Trophoblast cell (in vitro differentiated cells and primary cell): ENCODE measurements around the gene KCNH4. TPM values are rescaled to one million over a fixed set of nuclear protein-coding genes. Genes with fewer than 3 reads are reported as not detected.

ENCODE experiments used
- DNase-seq, 2 donors: peaks; one replicate each; pipeline ENCODE4 v3.0.0-alpha.2; 2016
- H2AFZ ChIP-seq: 2 replicates; pipeline ENCODE4 v1.6.1; 2013; ENCODE audit warnings: low read length, moderate library complexity, mild to moderate bottlenecking; ENCODE audit not compliant: insufficient read depth, poor library complexity
- H2AK5ac ChIP-seq: 2 replicates; pipeline ENCODE4 v1.6.1; 2013; ENCODE audit warnings: mild to moderate bottlenecking, low read length
- H2BK120ac ChIP-seq: 2 replicates; pipeline ENCODE4 v1.6.1; 2013; ENCODE audit warnings: low read length, mild to moderate bottlenecking, moderate library complexity; ENCODE audit not compliant: insufficient read depth, poor library complexity
- H2BK12ac ChIP-seq: 2 replicates; pipeline ENCODE4 v1.6.1; 2013; ENCODE audit warnings: mild to moderate bottlenecking, low read length, moderate library complexity
- H2BK5ac ChIP-seq: 2 replicates; pipeline ENCODE4 v1.6.1; 2013; ENCODE audit warnings: low read length, low read depth, moderate library complexity, mild to moderate bottlenecking; ENCODE audit not compliant: poor library complexity
- H3K14ac ChIP-seq: 2 replicates; pipeline ENCODE4 v1.6.1; 2013; ENCODE audit warnings: mild to moderate bottlenecking, low read length
- H3K18ac ChIP-seq: 2 replicates; pipeline ENCODE4 v1.6.1; 2013; ENCODE audit warnings: mild to moderate bottlenecking, low read length
- H3K23ac ChIP-seq: 2 replicates; pipeline ENCODE4 v1.6.1; 2013; ENCODE audit warnings: low read length
- H3K27ac ChIP-seq: 2 replicates; pipeline ENCODE4 v1.5.1; 2013; ENCODE audit warnings: low read depth, mild to moderate bottlenecking, inconsistent platforms, low read length, moderate library complexity
- H3K27me3 ChIP-seq: 2 replicates; pipeline ENCODE4 v1.6.1; 2013; ENCODE audit warnings: inconsistent platforms, mild to moderate bottlenecking, low read length, moderate library complexity; ENCODE audit not compliant: insufficient read depth
- H3K36me3 ChIP-seq, 2 experiments: 1 replicate in 1 of 2; 2 replicates in 1 of 2; pipeline ENCODE4 v1.6.1; 2013; ENCODE audit warnings: low read length in 2 of 2, mild to moderate bottlenecking in 2 of 2, moderate library complexity in 1 of 2; ENCODE audit not compliant: insufficient read depth in 2 of 2, control insufficient read depth in 1 of 2
- H3K4ac ChIP-seq: 2 replicates; pipeline ENCODE4 v1.6.1; 2013; ENCODE audit warnings: low read depth, mild to moderate bottlenecking, low read length, moderate library complexity
- H3K4me1 ChIP-seq, 2 experiments: 1 replicate in 1 of 2; 2 replicates in 1 of 2; pipeline ENCODE4 v1.6.1; 2013; ENCODE audit warnings: low read length in 2 of 2, mild to moderate bottlenecking in 2 of 2, moderate library complexity in 1 of 2; ENCODE audit not compliant: insufficient read depth in 2 of 2, control insufficient read depth in 1 of 2
- H3K4me2 ChIP-seq: 2 replicates; pipeline ENCODE4 v1.6.1; 2013; ENCODE audit warnings: inconsistent platforms, mild to moderate bottlenecking, low read length, moderate library complexity
- H3K4me3 ChIP-seq: 2 replicates; pipeline ENCODE4 v1.5.1; 2013; ENCODE audit warnings: mild to moderate bottlenecking, low read depth, low read length, inconsistent platforms
- H3K79me1 ChIP-seq: one replicate; pipeline ENCODE4 v1.6.1; 2013; ENCODE audit warnings: low read length
- H3K79me2 ChIP-seq: 2 replicates; pipeline ENCODE4 v1.6.1; 2013; ENCODE audit warnings: low read length, mild to moderate bottlenecking; ENCODE audit not compliant: control insufficient read depth, insufficient read depth, poor library complexity
- H3K9ac ChIP-seq: 2 replicates; pipeline ENCODE4 v1.6.1; 2013; ENCODE audit warnings: mild to moderate bottlenecking, low read length
- H3K9me3 ChIP-seq: 2 replicates; pipeline ENCODE4 v1.6.1; 2013; ENCODE audit warnings: low read depth, mild to moderate bottlenecking, control low read depth, inconsistent platforms, low read length; ENCODE audit not compliant: insufficient read depth
- H4K12ac ChIP-seq: 2 replicates; pipeline ENCODE4 v1.6.1; 2013; ENCODE audit warnings: low read depth, mild to moderate bottlenecking, low read length, moderate library complexity
- H4K8ac ChIP-seq: 2 replicates; pipeline ENCODE4 v1.6.1; 2013; ENCODE audit warnings: low read depth, mild to moderate bottlenecking, low read length, moderate library complexity
- H4K91ac ChIP-seq: one replicate; pipeline ENCODE4 v1.6.1; 2013; ENCODE audit warnings: low read depth, mild to moderate bottlenecking, low read length, moderate library complexity
- WGBS: extraction: QIAGEN DNeasy Blood & Tissue Kit; methylation state at CpG from one replicate; pipeline ENCODE4 v1.1.7; 2013; ENCODE audit warnings: missing lambda C conversion rate; ENCODE audit not compliant: insufficient read length, insufficient coverage; ENCODE audit errors: extremely low coverage; 5-methylcytosine and 5-hydroxymethylcytosine counted together
- polyA plus RNA-seq: library from polyadenylated mRNA; stranded (reverse); fragments of 200-250 nt; gene quantifications from 2 replicates; pipeline ENCODE4 v1.2.3, GENCODE V29; 2013

Gene KCNH4
- polyA plus RNA-seq: 0.01 TPM in 2 replicates

DNA sequence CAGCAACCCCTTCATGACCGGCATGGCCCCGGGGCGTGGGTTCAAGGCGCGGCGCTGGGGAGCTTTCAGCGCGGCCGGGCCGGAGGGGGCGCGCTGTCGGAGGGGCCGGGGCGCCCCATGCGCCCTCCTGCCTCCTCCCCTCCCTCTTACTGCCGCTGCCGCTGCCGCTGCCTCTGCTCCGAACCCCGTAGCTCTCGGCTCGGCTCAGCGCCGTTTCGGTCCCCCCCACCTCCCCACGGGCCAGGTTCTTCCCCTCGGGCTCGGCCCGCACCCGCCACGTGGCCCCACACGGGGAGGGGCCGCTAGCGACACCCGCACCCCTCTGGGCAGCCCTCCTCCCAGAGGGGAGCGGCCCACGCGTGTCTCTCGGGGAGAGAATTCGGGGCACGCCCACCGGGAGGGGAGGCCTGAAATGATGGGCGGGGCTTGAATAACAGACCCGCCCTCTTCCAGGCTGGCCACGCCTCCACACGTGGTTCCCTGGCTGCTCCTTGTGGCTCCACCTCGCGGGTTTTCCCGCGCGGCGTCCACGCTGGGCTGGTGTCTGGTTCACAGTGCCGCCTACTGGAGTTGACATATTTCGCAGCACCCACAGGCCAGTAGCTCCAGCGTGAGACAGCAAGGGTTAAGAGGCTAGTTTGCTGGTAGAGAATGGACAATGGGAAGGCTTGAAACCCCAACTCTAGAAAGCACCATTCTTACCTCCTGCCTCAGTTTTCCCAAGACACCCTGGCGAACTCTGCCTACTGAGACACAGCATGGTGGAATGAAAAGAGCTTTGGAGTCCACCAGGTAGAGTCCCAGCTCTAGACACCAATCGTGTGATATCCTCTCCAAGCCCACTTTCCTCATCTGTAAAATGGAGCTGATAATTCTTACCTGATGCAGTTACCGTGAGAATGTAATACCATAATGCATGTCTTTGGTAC, at the start of gene KCNH4:
KCNH4 (minus strand) TSS at position 221 of the 929 bp plus-strand sequence; CDS start at position 24, 197 bp downstream.
- Histone ChIP-seq H2BK5ac (no peak within 1 kb of the TSS), H3K9ac (no peak within 1 kb of the TSS), H3K14ac (no peak within 1 kb of the TSS), H3K4me1 (peaks cover 12 to 22% of the 10 kb centered on the region in 2 experiments), H3K27me3 (peaks cover 38% of the 10 kb centered on the region), H4K8ac (no peak within 1 kb of the TSS), H4K91ac (no peak within 1 kb of the TSS), H2BK12ac (no peak within 1 kb of the TSS), H3K4ac (no peak within 1 kb of the TSS), H3K9me3 (peaks cover 9% of the 10 kb centered on the region), H2BK120ac (no peak within 1 kb of the TSS), H3K4me3 (no peak within 1 kb of the TSS), H3K4me2 (no peak within 1 kb of the TSS), H3K27ac (no peak within 1 kb of the TSS), H2AK5ac (no peak within 1 kb of the TSS), H3K18ac (no peak within 1 kb of the TSS), H4K12ac (no peak within 1 kb of the TSS), H3K36me3 (no peaks in the 10 kb centered on the region), H3K79me1 (no peaks in the 10 kb centered on the region), H3K23ac (no peak within 1 kb of the TSS), H2AFZ (no peak within 1 kb of the TSS), H3K79me2 (no peaks in the 10 kb centered on the region)
- peak; percentile 32 to 55 for DNase-seq
- WGBS: no CpG with 5 or more reads among the region's 60 CpGs

- no CpG with 5 or more reads among the region's 5 CpGs for WGBS
- no peaks in the 10 kb centered on the region for H3K79me1 ChIP-seq
Observed at GRCh38 chr17:42230225-42230624, 49.3 kb upstream of the KCNH4 start.

DNA sequence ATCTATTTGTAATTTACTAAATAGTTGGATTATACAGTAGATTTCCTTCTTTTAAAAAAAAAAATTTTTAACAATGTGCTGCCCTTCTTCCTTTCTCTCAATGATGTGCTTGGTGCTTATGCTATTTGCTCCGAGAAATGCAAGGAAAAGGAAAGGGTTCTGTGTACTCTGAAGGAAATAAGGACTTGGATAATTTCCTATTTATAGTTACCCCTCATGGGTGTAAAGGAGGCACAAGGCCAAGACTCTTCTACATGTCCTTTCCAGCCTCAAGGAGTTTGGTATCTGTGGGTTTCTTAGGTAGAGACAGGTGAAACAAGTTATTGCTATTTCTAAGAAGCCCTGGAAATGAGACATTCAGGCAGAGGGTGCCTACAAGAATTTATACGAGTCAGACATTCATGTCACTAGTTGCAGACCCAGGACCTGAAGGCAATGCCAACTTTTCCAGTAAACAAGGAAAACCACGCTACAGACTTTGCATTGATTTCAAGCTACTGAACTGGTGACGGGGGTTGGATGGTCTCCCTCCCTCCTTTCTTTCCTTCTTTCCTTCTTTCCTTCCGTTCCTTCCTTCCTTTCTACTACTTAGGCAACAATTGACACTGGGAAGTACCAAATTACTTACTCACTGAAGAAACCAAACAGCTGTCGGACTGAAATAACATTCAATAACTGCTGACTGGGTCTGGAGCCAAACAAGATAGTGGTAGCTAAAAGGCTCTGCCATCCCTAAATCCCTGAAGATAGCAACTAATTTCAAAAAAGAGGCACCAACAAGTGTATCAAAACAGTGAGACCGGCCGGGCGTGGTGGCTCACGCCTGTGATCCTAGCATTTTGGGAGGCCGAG, 47.1 kb upstream of the KCNH4 start:
- Histone ChIP-seq H3K23ac (no peak overlapping the region), H3K9me3 (no peaks in the 10 kb centered on the region), H2BK120ac (no peak overlapping the region), H3K14ac (no peak overlapping the region), H3K18ac (no peak overlapping the region), H3K27me3 (no peaks in the 10 kb centered on the region), H2BK5ac (no peak overlapping the region), H3K4ac (no peak overlapping the region), H3K36me3 (peaks cover 2 to 8% of the 10 kb centered on the region in 2 experiments), H3K4me1 (no peaks in the 10 kb centered on the region), H4K8ac (no peak overlapping the region), H2AFZ (no peak overlapping the region), H4K12ac (no peak overlapping the region), H2BK12ac (no peak overlapping the region), H4K91ac (no peak overlapping the region), H3K27ac (no peak overlapping the region), H3K79me1 (no peaks in the 10 kb centered on the region), H3K79me2 (no peaks in the 10 kb centered on the region), H3K4me3 (no peak overlapping the region), H3K9ac (no peak overlapping the region), H2AK5ac (no peak overlapping the region), H3K4me2 (no peak overlapping the region)
- no CpG with 5 or more reads among the region's 11 CpGs for WGBS
- DNase-seq: no peak

More at GRCh38 chr17:42230225-42230624, 49.3 kb upstream of the KCNH4 start:
- no peak for DNase-seq
- H2AK5ac ChIP-seq: no peak overlapping the region
- no peaks in the 10 kb centered on the region for H3K9me3 ChIP-seq
- H3K36me3 ChIP-seq: peaks cover 0 to 2% of the 10 kb centered on the region in 2 experiments
- H3K18ac ChIP-seq: no peak overlapping the region
- no peak overlapping the region for H3K4me3 ChIP-seq
- no peak overlapping the region for H2BK120ac ChIP-seq
- H3K27me3 ChIP-seq: no peaks in the 10 kb centered on the region
- H2BK5ac ChIP-seq: no peak overlapping the region
- no peak overlapping the region for H3K14ac ChIP-seq
- no peak overlapping the region for H2BK12ac ChIP-seq
- H3K9ac ChIP-seq: no peak overlapping the region
- no peak overlapping the region for H3K4ac ChIP-seq
- no peak overlapping the region for H4K12ac ChIP-seq
- no peak overlapping the region for H4K8ac ChIP-seq
- H3K4me1 ChIP-seq: no peaks in the 10 kb centered on the region
- no peaks in the 10 kb centered on the region for H3K79me2 ChIP-seq
- no peak overlapping the region for H3K27ac ChIP-seq
- no peak overlapping the region for H2AFZ ChIP-seq
- no peak overlapping the region for H3K4me2 ChIP-seq
- no peak overlapping the region for H4K91ac ChIP-seq
- H3K23ac ChIP-seq: no peak overlapping the region

DNA sequence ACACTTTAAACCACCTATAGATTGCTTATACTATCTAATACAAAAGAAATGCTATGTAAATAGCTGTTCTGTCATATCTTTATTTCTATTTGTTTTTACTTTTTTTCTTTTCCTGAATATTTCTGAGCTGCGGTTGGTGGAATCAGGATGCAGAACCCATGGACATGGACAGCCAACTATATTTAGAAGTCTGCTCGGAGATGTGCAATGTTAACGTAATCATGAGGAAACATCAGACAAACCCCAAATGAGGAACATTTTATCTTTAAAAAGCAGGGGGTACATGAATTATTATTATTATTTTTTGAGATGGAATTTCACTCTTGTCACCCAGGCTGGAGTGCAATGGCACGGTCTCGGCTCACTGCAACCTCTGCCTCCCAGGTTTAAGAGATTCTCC, 44.7 kb upstream of the KCNH4 start:
- Histone ChIP-seq H4K91ac (no peak overlapping the region), H3K14ac (no peak overlapping the region), H2AK5ac (no peak overlapping the region), H3K36me3 (peaks cover 6 to 10% of the 10 kb centered on the region in 2 experiments), H3K79me2 (no peaks in the 10 kb centered on the region), H2AFZ (no peak overlapping the region), H4K12ac (no peak overlapping the region), H3K4me2 (no peak overlapping the region), H4K8ac (no peak overlapping the region), H3K9me3 (no peaks in the 10 kb centered on the region), H2BK120ac (no peak overlapping the region), H3K27me3 (no peaks in the 10 kb centered on the region), H3K4me3 (no peak overlapping the region), H3K4me1 (no peaks in the 10 kb centered on the region), H2BK12ac (no peak overlapping the region), H3K18ac (no peak overlapping the region), H3K79me1 (no peaks in the 10 kb centered on the region), H3K27ac (no peak overlapping the region), H3K4ac (no peak overlapping the region), H3K23ac (no peak overlapping the region), H3K9ac (no peak overlapping the region), H2BK5ac (no peak overlapping the region)
- no CpG with 5 or more reads among the region's 5 CpGs for WGBS
- no peak for DNase-seq
